SK-N-SH (cell line): Measurements from ENCODE around the gene ACBD6. TPM values are rescaled to one million over a fixed set of nuclear protein-coding genes. Genes with fewer than 3 reads are reported as not detected.

Experiments
- CTCF ChIA-PET: fragments of 300-600, 350-600 bp; formaldehyde crosslinking; extraction: SDS; loops from one replicate; lab custom pipeline; 2021; lab: Yijun Ruan, JAX
- POLR2A ChIA-PET: fragments of 350-600 bp; sonication (Branson Sonifier 250); formaldehyde crosslinking; extraction: SDS; loops from one replicate; lab custom pipeline; 2020; ENCODE audit warnings: antibody characterized with exemption, inconsistent platforms; lab: Yijun Ruan, JAX
- DNase-seq: peaks from one replicate; pipeline ENCODE4 v3.0.0; 2012
- H2AFZ ChIP-seq: fragments of 200-600 bp; sonication (generic); 2 replicates; pipeline ENCODE4 v1.8.1; 2016; ENCODE audit warnings: antibody characterized with exemption, mild to moderate bottlenecking, low read depth
- H3F3A ChIP-seq: fragments of 200-600 bp; sonication (generic); replicated peaks from 2 replicates; pipeline ENCODE3; 2016; ENCODE audit warnings: antibody characterized with exemption, mild to moderate bottlenecking; ENCODE audit not compliant: insufficient read depth
- H3K27ac ChIP-seq, 2 experiments: fragments of 200-500 bp in 1 of 2; fragments of 200-600 bp in 1 of 2; sonication (Bioruptor generic) in 1 of 2; sonication (generic), shearing (Covaris generic) in 1 of 2; 2 replicates each; pipeline versions ENCODE4 v1.5.1 to v1.6.1; 2014 to 2016; ENCODE audit warnings: low read depth in 2 of 2, inconsistent platforms in 1 of 2, low read length in 1 of 2, mild to moderate bottlenecking in 1 of 2, mixed read lengths in 1 of 2
- H3K27me3 ChIP-seq: fragments of 200-600 bp; sonication (generic), shearing (Covaris generic); 2 replicates; pipeline ENCODE4 v1.6.1; 2016; ENCODE audit warnings: mixed run types; ENCODE audit not compliant: insufficient read depth
- H3K36me3 ChIP-seq, 2 experiments: fragments of 200-500 bp in 1 of 2; fragments of 200-600 bp in 1 of 2; sonication (Bioruptor generic) in 1 of 2; sonication (generic) in 1 of 2; replicated peaks in 1 of 2; 2 replicates each; pipeline versions ENCODE3 to v1.5.1; 2014 to 2016; ENCODE audit warnings: low read length in 1 of 2, mild to moderate bottlenecking in 1 of 2; ENCODE audit not compliant: insufficient read depth in 2 of 2, control insufficient read depth in 1 of 2
- H3K4me1 ChIP-seq, 2 experiments: fragments of 200-500 bp in 1 of 2; fragments of 200-600 bp in 1 of 2; sonication (Bioruptor generic) in 1 of 2; sonication (generic), shearing (Covaris generic) in 1 of 2; 2 replicates each; pipeline versions ENCODE4 v1.5.1 to v1.6.1; 2014 to 2016; ENCODE audit warnings: low read depth in 1 of 2, low read length in 1 of 2, mixed run types in 1 of 2; ENCODE audit not compliant: insufficient read depth in 2 of 2, control insufficient read depth in 1 of 2
- H3K4me2 ChIP-seq: fragments of 200-600 bp; sonication (generic), shearing (Covaris generic); 2 replicates; pipeline ENCODE4 v1.6.1; 2017; ENCODE audit warnings: mixed run types
- H3K4me3 ChIP-seq, 2 experiments: fragments of 200-500 bp in 1 of 2; fragments of 200-600 bp in 1 of 2; sonication (Bioruptor generic) in 1 of 2; sonication (generic), shearing (Covaris generic) in 1 of 2; 2 replicates each; pipeline versions ENCODE4 v1.5.1 to v1.8.1; 2014 to 2016; ENCODE audit warnings: low read depth in 2 of 2, inconsistent platforms in 1 of 2, low read length in 1 of 2, mild to moderate bottlenecking in 1 of 2, mixed read lengths in 1 of 2, moderate library complexity in 1 of 2
- H3K79me2 ChIP-seq: fragments of 200-600 bp; sonication (generic); 2 replicates; pipeline ENCODE4 v1.8.1; 2017; ENCODE audit warnings: mild to moderate bottlenecking; ENCODE audit not compliant: insufficient read depth
- H3K9ac ChIP-seq: fragments of 200-600 bp; sonication (generic); 2 replicates; pipeline ENCODE4 v1.6.1; 2017; ENCODE audit warnings: mixed run types
- H3K9me2 ChIP-seq: fragments of 200-600 bp; sonication (generic); 2 replicates; pipeline ENCODE4 v1.6.1; 2017; ENCODE audit warnings: mixed run types
- H3K9me3 ChIP-seq: fragments of 200-600 bp; sonication (generic); 2 replicates; pipeline ENCODE4 v1.6.1; 2017; ENCODE audit warnings: mixed run types, mild to moderate bottlenecking, moderate library complexity
- H4K20me1 ChIP-seq: fragments of 200-600 bp; sonication (generic); 2 replicates; pipeline ENCODE4 v1.6.1; 2017; ENCODE audit warnings: mild to moderate bottlenecking, mixed run types; ENCODE audit not compliant: insufficient read depth
- ELF1 ChIP-seq: IDR thresholded peaks from 2 replicates; pipeline ENCODE4 v1.4.0; 2012
- EP300 ChIP-seq, 2 experiments: IDR thresholded peaks; 2 replicates each; pipeline versions ENCODE4 v1.4.0 to v1.6.1; 2012; ENCODE audit warnings: borderline replicate concordance in 1 of 2, low read depth in 1 of 2, low read length in 1 of 2
- EZH2phosphoT487 ChIP-seq: fragments of 200-600 bp; sonication (generic); IDR thresholded peaks from 2 replicates; pipeline ENCODE4 v1.6.1; 2017; ENCODE audit warnings: low read depth, mixed run types, mild to moderate bottlenecking, antibody characterized with exemption, moderate library complexity, borderline replicate concordance
- IRF3 ChIP-seq: fragments of 150-350 bp; IDR thresholded peaks from 2 replicates; pipeline ENCODE4 v1.6.1; 2016; ENCODE audit warnings: mild to moderate bottlenecking, low read depth, low read length
- MAX ChIP-seq: IDR thresholded peaks from 2 replicates; pipeline ENCODE4 v1.4.0; 2012; ENCODE audit warnings: low read depth
- MEF2A ChIP-seq: IDR thresholded peaks from 2 replicates; pipeline ENCODE4 v1.4.0; 2012; ENCODE audit warnings: low read depth, borderline replicate concordance
- NFIC ChIP-seq: IDR thresholded peaks from 2 replicates; pipeline ENCODE4 v1.4.0; 2012; ENCODE audit warnings: borderline replicate concordance
- PBX3 ChIP-seq: IDR thresholded peaks from 2 replicates; pipeline ENCODE4; 2012
- REST ChIP-seq: IDR thresholded peaks from 2 replicates; pipeline ENCODE4 v1.6.1; 2012; ENCODE audit warnings: mild to moderate bottlenecking, low read depth, low read length, moderate library complexity
- RXRA ChIP-seq: IDR thresholded peaks from 2 replicates; pipeline ENCODE4 v1.4.0; 2012; ENCODE audit warnings: low read depth, mild to moderate bottlenecking, borderline replicate concordance
- TCF12 ChIP-seq: IDR thresholded peaks from 2 replicates; pipeline ENCODE4 v1.4.0; 2012
- TEAD4 ChIP-seq: IDR thresholded peaks from 2 replicates; pipeline ENCODE4 v1.4.0; 2012; ENCODE audit warnings: mild to moderate bottlenecking, borderline replicate concordance; ENCODE audit not compliant: insufficient read depth
- USF1 ChIP-seq: IDR thresholded peaks from 2 replicates; pipeline ENCODE4 v1.4.0; 2012; ENCODE audit warnings: low read depth, borderline replicate concordance
- ZBTB33 ChIP-seq: IDR thresholded peaks from 2 replicates; pipeline ENCODE4 v1.4.0; 2012; ENCODE audit warnings: low read depth, borderline replicate concordance
- WGBS: methylation state at CpG from one replicate; pipeline ENCODE4 v1.1.6; 2017; ENCODE audit warnings: low lambda C conversion rate; 5-methylcytosine and 5-hydroxymethylcytosine counted together
- polyA plus RNA-seq, 3 experiments: library from polyadenylated mRNA; depleted of rRNA; stranded (reverse); fragments of >200 nt; gene quantifications; 2 replicates each; pipeline ENCODE4 v1.2.3, GENCODE V29; 2012

Gene ACBD6
- polyA plus RNA-seq, 1 of the 3 experiments (the other 2 are of a cell fraction) = 60.9 TPM

- Histone ChIP-seq H3K27ac (peak overlapping the region in 1 of 2 experiments; percentile 26; a peak in 2 of 4 replicates), H2AFZ (no peak overlapping the region), H3K4me2 (no peak overlapping the region), H3F3A (peaks cover 6% of the 10 kb centered on the region), H3K79me2 (peaks cover 6% of the 10 kb centered on the region), H3K9ac (no peak overlapping the region), H3K27me3 (no peaks in the 10 kb centered on the region), H3K9me3 (no peaks in the 10 kb centered on the region), H3K4me1 (peaks cover 0 to 7% of the 10 kb centered on the region in 2 experiments; a peak in 3 of 4 replicates), H3K36me3 (no peaks in the 10 kb centered on the region), H3K9me2 (no peaks in the 10 kb centered on the region), H3K4me3 (no peak overlapping the region)
- peak; percentile 24 for DNase-seq
- POLR2A ChIA-PET = no interaction called here
- 97% methylated on average over 1 of the region's 1 CpG for WGBS
- CTCF ChIA-PET = no interaction called here
- TF ChIP-seq IRF3 (no peak), USF1 (no peak), MAX (no peak), EZH2phosphoT487 (no peak), ZBTB33 (no peak), NFIC (peak; percentile 52; the same call in 1 of the 2 replicates), MEF2A (no peak), ELF1 (no peak), REST (no peak), TCF12 (peak; percentile 64), TEAD4 (no peak), PBX3 (peak; percentile 7; the same call in 1 of the 2 replicates), EP300 (IDR thresholded peaks at IDR 0.05; ENCODE audit: borderline replicate concordance in 1 of 2, low read depth in 1 of 2, low read length in 1 of 2) (no peak), RXRA (no peak)
- TF ChIP-seq, all 33 proteins: peak for 3
- H4K20me1 ChIP-seq = no peaks in the 10 kb centered on the region; the same call in 1 of the 2 replicates
Measured at GRCh38 chr1:180343921-180344769, 158.2 kb downstream of the ACBD6 start.
